NCI-H146 treated with DMSO at 0.1 percent for 48 hours (cell line): ENCODE data around the gene SFPQ.
"Not testable (repeated sequence)": the region's sequence is repeated elsewhere in the genome, so short reads cannot be mapped to it uniquely, and the experiment has no call there.

Source experiments
- DNase-seq: peaks from one replicate; lab custom pipeline; 2025; ENCODE audit not compliant: unreplicated experiment; lab: John Stamatoyannopoulos, UW

Gene SFPQ

GRCh38 chr1:35192853-35193664 is at the start of gene SFPQ:
TSS of gene SFPQ (minus strand) at chr1:35193145. CDS start at chr1:35193049, 96 bp downstream.
- peak; percentile 97 for DNase-seq

DNA sequence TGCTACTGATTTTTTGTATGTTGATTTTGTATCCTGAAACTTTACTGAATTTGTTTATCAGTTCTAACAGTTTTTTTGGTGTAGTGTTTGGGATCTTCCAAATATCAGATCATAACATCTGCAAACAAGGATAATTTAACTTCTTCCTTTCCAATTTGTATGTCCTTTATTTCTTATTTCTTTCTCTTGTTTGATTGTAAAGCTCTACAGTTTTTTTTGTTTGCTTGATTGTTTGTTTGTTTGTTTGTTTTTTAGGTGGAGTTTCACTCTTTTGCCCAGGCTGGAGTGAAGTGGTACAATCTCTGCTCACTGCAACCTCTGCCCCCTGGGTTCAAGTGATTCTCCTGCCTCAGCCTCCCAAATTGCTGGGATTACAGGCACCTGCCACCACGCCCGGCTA is 43.8 kb upstream of the SFPQ start:
- DNase-seq: not testable (repeated sequence)

GRCh38 chr1:35231287-35231686 is 38.3 kb upstream of the SFPQ start:
- no peak for DNase-seq

DNA sequence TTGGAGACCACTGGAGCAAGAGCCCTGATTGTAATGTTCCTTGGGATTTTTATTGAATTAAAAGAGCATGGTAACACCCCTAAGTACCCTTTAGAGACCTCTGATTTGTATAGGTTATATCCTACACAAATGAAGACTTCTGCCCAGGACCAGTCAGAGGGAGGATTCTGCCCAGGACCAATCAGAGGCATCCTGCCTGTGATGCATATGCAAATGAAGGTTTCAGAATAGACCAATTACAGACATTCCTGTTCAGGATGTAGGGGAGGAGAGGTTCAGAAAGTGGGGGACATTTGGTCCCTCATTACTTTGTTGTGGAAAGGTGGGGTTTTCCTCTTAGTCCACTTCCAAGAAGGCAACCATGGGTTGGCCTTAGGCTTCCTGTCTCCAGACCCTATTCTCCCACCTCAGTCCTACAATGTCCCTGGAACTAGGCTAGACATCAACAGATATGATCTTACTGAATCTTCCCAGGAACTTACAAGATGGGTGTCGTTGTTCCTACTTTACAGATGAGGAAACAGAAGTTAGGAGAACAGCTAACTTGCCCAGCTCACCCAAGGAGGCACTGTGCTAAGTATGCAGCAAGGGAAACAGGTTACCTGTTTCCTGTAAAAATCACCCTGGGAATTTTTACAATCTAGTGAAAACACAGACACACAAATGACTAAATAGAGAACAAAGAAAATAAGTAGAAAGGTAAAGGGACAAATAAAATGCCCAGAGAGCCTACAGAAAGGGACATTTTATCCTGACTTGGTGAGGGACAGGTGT is 36.8 kb upstream of the SFPQ start:
- DNase-seq: no peak

DNA sequence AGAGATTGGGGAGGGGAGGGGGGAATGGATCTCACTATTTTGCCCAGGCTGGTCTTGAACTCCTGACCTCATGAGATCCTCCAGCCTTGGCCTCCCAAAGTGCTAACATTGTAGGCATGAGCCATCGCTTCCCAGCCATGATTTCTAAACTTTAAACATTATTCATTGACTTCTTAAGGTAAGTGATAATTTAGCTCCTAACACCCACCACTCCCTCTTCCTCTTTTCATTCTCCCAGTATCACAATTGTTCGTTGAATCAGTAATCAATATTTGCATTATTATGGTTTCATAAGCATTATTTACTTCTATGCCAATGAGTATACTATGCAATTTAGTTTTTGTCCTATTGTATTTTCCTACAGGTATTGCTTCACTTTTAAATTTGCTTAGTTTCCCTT is 33.6 kb upstream of the SFPQ start:
- no peak for DNase-seq

GRCh38 chr1:35223084-35223630 is 30.2 kb upstream of the SFPQ start:
- no peak for DNase-seq

- DNase-seq: no peak
These were observed 29.6 kb upstream of the SFPQ start for GRCh38 chr1:35222322-35223083.

DNA sequence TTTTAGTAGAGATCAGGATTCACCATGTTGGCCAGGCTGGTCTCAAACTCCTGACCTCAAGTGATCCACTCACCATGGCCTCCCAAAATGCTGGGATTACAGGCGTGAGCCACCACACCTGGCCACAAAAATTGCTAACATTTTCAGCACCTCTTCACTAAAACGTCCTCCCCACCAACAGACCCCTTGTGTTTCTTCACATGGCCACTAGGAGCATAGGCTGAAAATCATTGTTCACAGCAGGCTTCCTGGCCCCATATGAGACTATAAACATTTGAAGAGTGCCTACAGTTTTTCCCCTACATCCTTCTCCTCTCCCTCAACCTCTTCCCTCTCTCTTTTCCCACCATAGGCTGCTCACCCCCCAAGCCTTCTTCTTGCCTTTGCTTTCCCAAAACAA is 28.0 kb upstream of the SFPQ start:
- no peak for DNase-seq

- DNase-seq: no peak
These were observed 22.4 kb upstream of the SFPQ start for GRCh38 chr1:35215346-35215745.

DNA sequence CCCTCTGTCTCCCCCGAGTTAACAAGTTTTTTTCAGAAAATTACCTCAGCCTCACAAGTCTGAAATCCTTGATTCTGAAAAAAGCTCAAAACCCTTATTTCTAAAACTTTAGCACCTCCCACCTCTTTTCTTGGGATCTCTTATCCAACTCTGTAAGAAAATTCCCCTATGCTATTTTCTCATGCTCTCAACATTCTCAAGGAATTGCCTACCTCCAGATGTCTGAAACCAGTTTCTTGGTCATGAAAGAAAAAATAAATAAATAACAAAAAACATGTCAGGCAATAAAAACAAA is 18.1 kb upstream of the SFPQ start:
- DNase-seq: no peak

GRCh38 chr1:35210321-35211119 is 17.6 kb upstream of the SFPQ start:
- no peak for DNase-seq

- DNase-seq: no peak
These were observed 10.3 kb upstream of the SFPQ start for GRCh38 chr1:35203295-35203694.

GRCh38 chr1:35202048-35202719 is 9.2 kb upstream of the SFPQ start:
- DNase-seq: peak; percentile 76

DNA sequence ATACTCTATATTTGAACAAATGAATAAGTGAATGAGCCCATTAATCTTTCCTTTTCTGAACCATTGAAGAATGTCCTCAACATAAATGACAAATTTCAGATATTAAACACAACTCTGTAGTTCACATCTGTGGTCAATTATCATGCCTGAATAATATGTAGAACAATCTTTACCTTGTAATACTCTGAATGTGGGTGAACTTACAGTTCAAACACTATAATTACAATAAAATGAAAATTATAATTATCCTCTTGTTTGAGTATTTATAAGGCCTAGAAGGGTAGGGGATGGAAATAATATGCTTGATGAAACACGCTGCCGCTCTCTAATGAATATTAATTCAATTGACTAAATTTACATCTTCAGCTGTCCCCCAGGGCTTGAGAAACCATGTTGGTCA is 8.7 kb upstream of the SFPQ start:
- no peak for DNase-seq

DNA sequence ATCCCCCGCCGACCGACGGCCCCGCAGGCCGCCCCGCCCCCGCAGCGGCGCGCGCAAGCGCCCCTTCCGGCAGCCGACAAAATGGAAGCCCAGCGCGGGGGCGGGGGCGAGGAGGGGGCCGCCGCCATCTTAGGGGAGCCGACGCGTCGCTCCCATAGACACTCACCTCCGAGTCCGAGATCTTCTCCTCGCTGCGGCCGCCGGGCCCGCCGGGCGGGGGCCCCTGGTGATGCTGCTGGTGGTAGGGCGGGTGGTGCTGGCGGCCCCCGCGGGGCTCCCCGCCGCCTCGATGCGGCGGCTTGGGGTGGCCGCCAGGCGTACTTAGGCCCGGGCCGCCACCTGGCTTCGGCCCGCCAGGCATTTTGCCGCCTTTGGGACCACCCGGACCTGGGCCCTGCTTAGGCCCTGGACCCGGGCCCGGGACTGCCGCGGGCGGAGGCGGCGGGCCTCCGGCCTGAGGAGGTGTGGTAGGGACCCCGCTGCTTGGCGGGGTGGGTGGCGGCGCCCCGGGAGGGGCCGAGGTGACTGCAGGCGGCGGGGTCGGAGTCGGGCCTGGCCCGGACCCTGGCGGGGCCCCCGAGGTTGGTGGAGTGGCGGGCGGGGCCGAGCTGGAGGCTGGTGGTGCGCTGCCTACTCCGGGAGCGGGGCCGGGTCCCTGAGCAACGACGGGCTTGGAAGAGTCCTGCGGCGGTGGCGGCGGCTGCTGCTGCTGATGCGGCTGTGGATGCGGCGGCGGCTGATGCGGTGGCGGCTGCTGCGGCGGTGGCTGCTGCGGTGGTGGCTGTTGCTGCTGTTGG is 691 bp downstream of the SFPQ start:
- peak; percentile 21 for DNase-seq

- DNase-seq: no peak
These were observed 1.4 kb downstream of the SFPQ start for GRCh38 chr1:35191429-35192055.

- no peak for DNase-seq
These were observed 2.2 kb downstream of the SFPQ start for GRCh38 chr1:35190784-35191183.

- no peak for DNase-seq
These were observed 4.2 kb downstream of the SFPQ start for GRCh38 chr1:35188578-35189392.
